Tibial nerve (tissue), 4 donors: Measurements from ENCODE around the gene AP2A1.

ENCODE experiments used
- CTCF ChIP-seq, 5 experiments: fragments of 200-600 bp in 3 of 5; fragments of 450-650 bp in 2 of 5; sonication (generic) in 3 of 5; IDR thresholded peaks; one replicate each; pipeline ENCODE4 v1.5.1; 2016 to 2019; ENCODE audit warnings: antibody characterized with exemption in 5 of 5, mild to moderate bottlenecking in 3 of 5, moderate library complexity in 2 of 5
- EP300 ChIP-seq, 2 donors: sonication (generic); formaldehyde crosslinking; IDR thresholded peaks; one replicate each; pipeline ENCODE4 v1.6.1; 2017; ENCODE audit warnings: antibody characterized with exemption in 2 of 2, mild to moderate bottlenecking in 1 of 2
- POLR2A ChIP-seq, 2 donors: fragments of 450-650 bp; IDR thresholded peaks; one replicate each; pipeline ENCODE4 v1.6.1; 2017; ENCODE audit warnings: antibody characterized with exemption in 2 of 2, mild to moderate bottlenecking in 2 of 2, moderate library complexity in 2 of 2

DNA sequence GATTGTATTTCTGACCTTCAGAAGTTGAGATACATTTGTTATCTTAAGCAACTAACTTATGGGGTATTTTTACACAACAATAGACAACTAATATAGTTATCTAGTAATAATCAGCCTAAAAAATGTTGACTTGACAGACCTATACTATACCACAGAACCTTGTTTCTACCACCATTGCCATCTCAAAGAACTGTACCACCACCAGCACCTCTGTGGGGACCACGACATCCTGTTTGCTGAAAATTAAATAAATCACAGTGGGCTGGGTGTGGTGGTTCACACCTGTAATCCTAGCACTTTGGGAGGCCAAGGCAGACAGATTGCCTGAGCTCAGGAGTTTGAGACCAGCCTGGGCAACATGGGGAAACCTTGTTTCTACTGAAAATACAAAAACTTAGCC is 27.7 kb upstream of the AP2A1 start:
- TF ChIP-seq EP300 (IDR thresholded peaks at IDR 0.05) (no peak), CTCF (IDR thresholded peaks at IDR 0.05) (no peak), POLR2A (IDR thresholded peaks at IDR 0.05) (no peak)
